HG02938 (cell line): ENCODE data around the gene CD79A.

Experiments
- ATAC-seq: cut with Tn5 transposase; IDR thresholded peaks from one replicate; pipeline ENCODE4 v1.9.1; 2021; ENCODE audit warnings: mild to moderate bottlenecking, moderate library complexity; ENCODE audit not compliant: unreplicated experiment

CD79A gene

DNA sequence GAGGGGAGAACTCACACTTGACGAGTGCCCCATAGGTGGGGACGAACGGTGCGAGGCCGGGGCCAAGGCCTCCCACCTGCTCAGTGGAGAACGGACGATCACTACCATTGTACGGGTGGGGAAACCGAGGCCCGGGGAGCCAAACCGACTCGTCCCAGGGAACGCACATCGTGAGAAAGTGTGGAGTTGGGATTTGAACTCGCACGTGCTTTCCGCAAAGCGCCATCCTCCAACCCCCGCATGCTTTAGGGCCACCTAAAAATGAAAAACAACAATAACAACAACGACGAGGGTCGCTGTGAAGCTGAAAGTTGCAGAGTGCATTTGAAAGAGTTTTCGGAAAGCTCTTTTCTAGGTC lies 6.4 kb downstream of the CD79A start:
- ATAC-seq: no peak

DNA sequence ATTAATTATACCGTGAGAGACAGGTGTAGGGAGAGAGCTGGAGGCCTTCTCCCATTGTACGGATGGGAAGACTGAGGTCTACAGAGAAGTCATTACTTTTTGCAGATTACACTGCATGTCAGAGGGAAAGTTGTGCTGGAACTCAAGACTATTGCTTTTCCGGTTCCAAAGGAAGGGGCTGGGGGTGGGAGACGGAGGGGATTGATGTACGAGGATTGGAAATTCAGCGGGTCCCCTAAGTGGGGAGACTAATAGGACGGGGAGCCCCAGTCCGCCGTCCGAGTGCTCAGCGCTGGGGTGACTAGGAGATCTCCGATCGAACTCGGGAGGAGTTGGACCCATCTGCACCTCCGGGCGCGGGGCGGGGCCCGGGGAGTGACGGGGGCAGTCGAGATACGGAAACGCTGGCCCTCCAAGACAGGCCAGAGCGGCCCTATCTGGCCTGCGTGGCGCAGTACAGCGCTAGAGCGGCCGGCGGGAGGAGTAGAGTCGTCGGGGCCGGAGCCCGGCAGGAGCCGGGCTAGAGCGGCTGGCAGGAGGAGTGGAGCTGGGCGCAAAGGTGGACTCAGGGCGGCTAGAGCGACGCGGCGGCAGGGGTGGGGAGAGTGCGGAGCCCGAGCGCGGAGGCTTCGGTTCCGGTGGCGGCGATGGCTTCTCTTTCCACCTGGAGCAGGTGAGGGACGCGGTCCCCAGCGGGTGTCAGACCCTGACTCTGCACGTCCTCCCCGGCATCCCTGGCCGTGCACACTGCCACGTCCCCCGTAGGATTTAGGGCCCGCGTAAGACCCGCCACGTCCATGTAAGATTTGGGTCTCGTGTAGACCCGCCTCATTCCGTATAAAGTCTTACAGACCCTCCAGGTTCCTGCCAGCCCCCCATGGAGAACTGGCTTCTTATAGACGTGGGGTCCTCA lies 7.0 kb downstream of the CD79A start:
- peak; percentile 63 for ATAC-seq

DNA sequence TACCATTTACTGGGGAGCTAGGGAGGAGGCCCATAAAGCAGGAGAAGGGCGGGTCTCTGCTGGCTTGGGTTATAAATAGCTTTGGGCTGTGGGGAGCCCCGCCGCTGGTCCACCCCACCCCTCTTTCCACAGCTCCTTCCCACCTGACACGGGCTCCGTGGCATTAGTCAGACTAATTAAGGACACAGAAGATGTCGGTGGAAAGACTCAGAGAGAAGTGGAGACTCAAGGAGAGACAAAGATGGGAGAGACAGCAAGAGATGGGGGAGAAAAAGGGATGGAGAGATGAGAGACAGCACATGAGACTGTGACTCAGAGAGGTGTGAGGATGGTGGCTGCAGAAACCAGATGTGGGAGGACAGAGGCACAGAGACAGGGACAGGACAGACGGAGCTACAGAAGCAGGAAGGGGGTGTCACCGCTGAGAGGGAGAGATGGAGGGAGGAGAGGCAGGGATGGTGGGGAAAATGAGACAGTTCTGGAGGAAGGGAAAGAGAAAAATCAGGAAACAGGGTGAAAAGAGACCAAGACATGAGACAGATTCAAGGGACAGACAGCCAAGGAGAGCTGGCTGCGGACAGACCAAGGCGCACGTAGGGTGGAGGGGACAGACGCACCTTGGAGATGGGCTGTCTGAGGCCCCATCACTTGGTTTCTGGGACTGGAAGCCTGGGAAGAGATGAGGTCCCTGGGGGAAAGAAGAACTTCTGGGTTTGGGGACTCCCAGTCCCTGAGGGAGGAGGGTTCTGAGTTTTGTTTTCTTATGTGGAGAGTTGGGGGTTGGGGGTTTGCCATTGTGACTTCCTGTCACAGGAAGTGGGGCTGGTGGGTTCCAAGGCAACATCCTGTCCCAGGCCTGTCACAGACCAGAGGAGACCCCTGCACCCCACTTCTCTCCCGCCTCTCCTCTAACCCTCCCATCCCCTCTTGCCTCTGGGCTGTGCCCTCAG lies 10.0 kb downstream of the CD79A start:
- no peak for ATAC-seq

- ATAC-seq: no peak
Measured at GRCh38 chr19:41887711-41888382, 10.8 kb downstream of the CD79A start.

DNA sequence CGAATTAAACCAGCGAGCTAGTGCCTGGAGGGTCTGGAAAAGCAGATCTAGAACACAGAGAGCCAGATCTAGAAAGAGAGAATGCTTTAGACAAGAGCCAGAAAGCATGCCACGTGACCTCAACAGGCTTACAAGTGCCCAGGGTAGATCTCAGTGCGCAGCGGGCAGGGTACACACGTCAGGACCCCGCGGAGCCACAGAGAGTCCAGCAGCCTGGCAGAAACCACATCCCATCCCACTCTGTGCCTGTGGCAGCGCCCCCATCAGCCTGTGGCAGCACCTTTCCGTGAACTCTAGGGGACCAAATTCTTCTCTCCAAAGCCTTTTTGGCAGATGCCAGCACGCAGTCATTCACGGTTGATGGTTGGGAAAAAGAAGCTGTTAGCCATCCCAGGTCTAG lies 11.8 kb downstream of the CD79A start:
- no peak for ATAC-seq

DNA sequence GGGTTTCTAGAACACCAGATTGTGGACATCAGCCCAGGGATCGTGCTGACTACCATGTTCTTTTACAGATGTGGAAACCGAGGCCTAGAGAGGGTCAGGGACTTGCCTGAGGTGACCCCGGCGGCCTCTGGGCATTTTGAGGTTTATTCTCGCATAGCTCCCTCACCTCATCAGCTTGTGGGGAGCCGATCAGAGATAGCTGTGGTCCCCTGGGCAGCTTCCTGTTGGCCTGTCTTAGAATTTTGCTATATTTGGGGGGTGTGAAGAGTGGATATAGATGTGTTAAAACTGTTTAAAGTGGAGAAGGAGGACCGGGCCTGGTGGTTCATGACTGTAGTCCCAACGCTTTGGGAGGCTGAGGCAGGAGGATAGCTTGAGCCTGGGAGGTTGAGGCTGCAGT lies 12.8 kb downstream of the CD79A start:
- no peak for ATAC-seq

- no peak for ATAC-seq
Measured at GRCh38 chr19:41890936-41891335, 13.9 kb downstream of the CD79A start.

GRCh38 chr19:41892173-41892902 lies 15.3 kb downstream of the CD79A start:
- ATAC-seq: no peak

DNA sequence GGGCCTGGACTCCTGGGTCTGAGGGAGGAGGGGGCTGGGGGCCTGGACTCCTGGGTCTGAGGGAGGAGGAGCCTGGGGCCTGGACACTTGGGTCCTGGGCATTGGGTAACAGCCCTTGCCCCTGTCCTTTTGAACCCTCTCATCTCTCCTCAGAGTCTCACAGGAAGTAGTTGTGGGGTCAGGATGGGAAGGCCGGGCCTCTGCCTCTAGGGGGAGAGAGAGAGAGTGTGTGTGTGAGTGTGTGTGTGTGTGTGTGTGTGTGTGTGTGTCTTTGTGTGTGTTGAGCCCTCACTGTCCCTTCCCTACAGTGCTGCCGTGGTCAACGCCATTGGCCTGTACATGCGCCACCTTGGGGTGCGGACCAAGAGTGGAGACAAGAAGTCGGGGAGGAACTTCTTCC lies 16.8 kb downstream of the CD79A start:
- ATAC-seq: no peak

DNA sequence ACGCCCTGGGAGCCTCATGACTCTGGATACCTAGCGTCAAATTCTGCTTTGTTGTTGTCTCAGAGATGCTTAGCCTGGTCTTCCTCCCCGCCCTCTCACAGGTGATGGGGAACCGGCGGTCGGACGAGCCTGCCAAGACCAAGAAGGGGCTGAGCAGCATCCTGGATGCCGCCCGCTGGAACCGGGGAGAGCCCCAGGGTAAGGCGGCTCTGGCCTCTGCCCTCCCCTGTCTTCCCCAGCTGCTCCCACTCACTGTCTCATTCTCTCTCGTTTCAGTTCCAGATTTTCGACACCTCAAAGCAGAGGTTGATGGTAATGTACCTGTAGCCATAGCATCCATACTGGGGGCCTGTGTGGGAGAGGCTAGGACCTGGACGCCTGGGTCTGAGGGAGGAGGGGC lies 17.3 kb downstream of the CD79A start:
- ATAC-seq: no peak

DNA sequence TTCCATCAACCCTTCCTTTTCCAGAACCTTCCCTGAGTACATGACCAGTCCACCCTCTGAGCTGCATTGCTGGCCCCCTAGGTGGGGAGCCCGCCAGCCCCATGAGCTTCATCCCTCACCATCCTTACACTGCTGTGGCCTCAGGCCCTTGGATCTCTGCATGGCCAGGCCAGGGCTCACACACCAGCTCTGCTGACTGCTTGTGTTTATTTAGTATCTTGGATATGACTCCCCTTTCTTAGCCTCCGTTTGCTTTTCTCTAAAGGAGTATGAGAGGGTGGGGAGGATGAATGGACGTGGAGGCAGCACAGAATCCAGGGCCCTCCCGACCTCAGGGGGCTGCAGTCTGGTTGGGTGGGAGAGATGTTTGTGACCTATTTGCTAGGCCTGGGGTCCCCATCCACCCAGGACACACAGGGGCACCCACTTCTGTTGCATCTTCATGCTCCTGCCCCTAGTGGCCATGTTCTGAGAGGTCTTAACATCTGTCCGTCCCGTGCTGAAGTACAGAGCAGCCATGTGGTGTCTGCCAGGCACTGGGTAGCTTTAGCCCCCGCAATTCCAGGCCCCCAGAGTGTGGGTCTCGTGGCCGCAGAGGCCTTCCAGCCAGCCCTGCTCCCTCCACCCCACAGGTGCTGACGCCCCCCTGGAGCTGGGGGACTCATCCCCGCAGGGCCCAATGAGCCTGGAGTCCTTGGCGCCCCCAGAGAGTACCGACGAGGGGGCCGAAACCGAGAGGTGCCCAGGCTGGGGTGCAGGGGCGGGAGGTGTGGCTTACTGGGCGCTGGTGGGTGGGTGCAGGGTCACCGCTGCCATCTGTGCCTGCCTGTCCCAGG lies 18.9 kb downstream of the CD79A start:
- no peak for ATAC-seq

DNA sequence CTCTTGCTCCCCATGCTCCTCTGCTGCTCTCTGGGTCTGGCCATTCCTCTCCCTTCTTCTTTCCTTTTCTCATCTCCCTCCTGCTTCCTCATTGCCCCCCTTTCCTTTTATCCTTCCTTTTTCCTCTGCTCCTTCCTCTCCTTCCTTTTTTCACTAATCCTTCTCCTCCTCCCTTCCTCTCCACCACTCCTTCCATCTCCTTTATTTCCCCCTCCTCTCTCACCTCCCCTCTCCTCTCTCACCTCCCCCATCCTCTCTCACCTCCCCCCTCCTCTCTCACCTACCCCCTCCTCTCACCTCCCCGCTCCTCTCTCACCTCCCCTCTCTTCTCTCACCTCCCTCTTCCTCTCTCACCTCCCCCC lies 19.5 kb downstream of the CD79A start:
- ATAC-seq: no peak

DNA sequence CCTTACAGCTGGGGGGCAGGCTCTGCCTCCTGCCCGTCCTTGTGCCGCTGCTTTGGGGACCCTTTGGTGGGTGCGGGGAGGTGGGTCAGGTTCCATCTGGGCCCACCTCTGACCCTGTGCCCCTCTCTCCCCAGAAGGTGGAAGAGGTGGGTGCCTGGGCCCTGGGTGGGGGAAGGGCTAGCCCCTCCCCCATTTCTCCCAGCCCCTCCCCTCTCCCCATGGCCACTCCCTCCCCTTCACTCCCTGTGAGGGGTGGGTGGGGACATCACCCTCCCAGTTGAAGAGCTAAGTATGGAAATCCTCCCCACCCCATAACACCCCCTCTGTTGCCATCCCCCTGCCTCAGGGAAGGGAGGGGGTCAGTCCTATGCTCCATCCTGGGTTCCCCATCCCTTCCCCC lies 20.1 kb downstream of the CD79A start:
- ATAC-seq: no peak

GRCh38 chr19:41897820-41898219 lies 20.7 kb downstream of the CD79A start:
- ATAC-seq: no peak

DNA sequence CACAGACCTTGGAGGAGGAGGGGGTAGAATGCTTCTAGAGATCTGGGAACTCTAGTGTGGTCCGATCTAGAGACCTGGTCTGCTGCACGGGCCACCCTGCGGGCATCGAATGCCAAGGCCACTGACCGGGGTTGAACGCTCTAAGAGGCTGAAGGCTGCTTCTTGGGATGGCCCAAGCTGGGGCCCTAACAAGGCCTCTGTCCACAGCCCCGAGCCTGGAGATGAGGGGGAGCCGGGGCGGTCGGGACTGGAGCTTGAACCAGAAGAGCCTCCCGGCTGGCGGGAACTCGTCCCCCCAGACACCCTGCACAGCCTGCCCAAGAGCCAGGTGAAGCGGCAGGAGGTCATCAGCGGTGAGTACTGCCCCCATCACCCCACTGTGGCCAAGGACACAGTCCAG lies 21.2 kb downstream of the CD79A start:
- no peak for ATAC-seq

GRCh38 chr19:41901707-41902360 lies 24.8 kb downstream of the CD79A start:
- no peak for ATAC-seq

GRCh38 chr19:41902594-41902993 lies 25.5 kb downstream of the CD79A start:
- no peak for ATAC-seq

DNA sequence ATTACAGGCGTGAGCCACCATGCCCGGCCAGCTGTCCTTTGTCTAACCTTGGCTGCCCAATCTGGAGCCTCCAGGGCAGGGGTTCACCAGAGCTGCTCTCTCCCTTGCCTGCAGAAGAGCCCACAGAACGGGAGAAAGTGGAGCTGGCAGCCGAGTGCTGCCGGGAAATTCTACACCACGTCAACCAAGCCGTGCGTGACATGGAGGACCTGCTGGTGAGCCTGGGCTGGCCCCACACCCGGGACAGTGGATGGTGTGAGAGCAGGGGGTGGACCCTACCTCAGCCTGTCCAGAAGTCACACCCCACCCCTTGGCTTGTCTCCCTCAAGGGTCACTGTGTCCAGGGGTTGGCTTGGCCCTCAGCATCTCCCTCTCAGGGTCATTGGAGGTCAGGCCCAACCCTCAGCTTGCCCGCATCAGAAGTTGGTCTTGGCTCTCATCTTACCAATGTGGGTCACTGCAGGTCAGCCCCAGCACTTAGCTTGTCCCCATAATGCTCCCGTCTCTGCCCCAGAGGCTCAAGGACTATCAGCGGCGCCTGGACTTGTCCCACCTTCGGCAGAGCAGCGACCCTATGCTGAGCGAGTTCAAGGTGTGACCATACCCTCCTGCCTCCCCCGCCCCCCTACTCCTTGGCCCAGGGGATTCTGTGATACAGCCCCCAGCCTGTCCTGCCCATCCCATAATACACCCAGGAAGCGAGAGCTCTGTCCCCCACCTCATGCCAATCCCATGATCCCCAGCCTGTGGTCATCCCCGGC lies 26.3 kb downstream of the CD79A start:
- ATAC-seq: no peak
